Measurements from ENCODE around the gene WDR20.

GRCh38 chr14:102200690-102201352 is 61.1 kb downstream of the WDR20 start:
- TF ChIP-seq CTCF (IDR thresholded peaks at IDR 0.05) (no peak), ELF1 (IDR thresholded peaks at IDR 0.05) (no peak), RFX5 (IDR thresholded peaks at IDR 0.05; ENCODE audit: low read length) (no peak), NRF1 (IDR thresholded peaks at IDR 0.05; ENCODE audit: low read depth, low read length) (no peak), MEF2A (IDR thresholded peaks at IDR 0.05; ENCODE audit: borderline replicate concordance, low read depth) (no peak), USF2 (IDR thresholded peaks at IDR 0.05; ENCODE audit: borderline replicate concordance, low read depth, low read length) (no peak)
